HepG2 (cell line): ENCODE measurements around the gene ROM1. TPM values are rescaled to one million over a fixed set of nuclear protein-coding genes. Genes with fewer than 3 reads are reported as not detected.

Source experiments
- ARNT2 ChIP-seq: sonication (generic); formaldehyde crosslinking; IDR thresholded peaks from 2 replicates; pipeline ENCODE4 v1.8.0; 2022; ENCODE audit warnings: mild to moderate bottlenecking, low read depth, missing genetic modification reagents, moderate library complexity
- ATF7 ChIP-seq, 2 experiments: fragments of 450-650 bp in 1 of 2; sonication (generic) in 1 of 2; formaldehyde crosslinking in 1 of 2; IDR thresholded peaks; 2 replicates each; pipeline versions ENCODE4 v1.4.0 to v1.6.1; 2016 to 2020; ENCODE audit warnings: antibody characterized with exemption in 1 of 2, mild to moderate bottlenecking in 1 of 2, missing genetic modification reagents in 1 of 2
- JARID2 ChIP-seq: sonication (generic); formaldehyde crosslinking; IDR thresholded peaks from 2 replicates; pipeline ENCODE4 v1.8.1; 2023; ENCODE audit warnings: missing genetic modification reagents, inconsistent platforms; ENCODE audit not compliant: insufficient replicate concordance
- KLF16 ChIP-seq, 2 experiments: sonication (generic) in 1 of 2; formaldehyde crosslinking in 1 of 2; IDR thresholded peaks; 2 replicates each; pipeline versions ENCODE4 v1.6.1 to v1.8.0; 2016 to 2023; ENCODE audit warnings: missing genetic modification reagents in 2 of 2, missing compliant biosample characterization in 1 of 2
- KMT2B ChIP-seq: IDR thresholded peaks from 2 replicates; pipeline ENCODE4 v1.6.1; 2016; ENCODE audit warnings: missing genetic modification reagents, missing compliant biosample characterization
- MBNL3 ChIP-seq: fragments of 250-450 bp; sonication (Bioruptor Pico); conservative IDR thresholded peaks from 2 replicates; pipeline ENCODE4 v1.8.0; 2022; ENCODE audit warnings: mild to moderate bottlenecking, inconsistent platforms
- NR2C2 ChIP-seq: sonication (generic); formaldehyde crosslinking; IDR thresholded peaks from 2 replicates; pipeline ENCODE4 v1.4.0; 2020; ENCODE audit warnings: missing genetic modification reagents, mild to moderate bottlenecking, moderate library complexity, borderline replicate concordance
- RBM39 ChIP-seq: fragments of 200-400 bp; formaldehyde crosslinking; IDR thresholded peaks from one replicate; pipeline ENCODE4 v1.6.1; 2018; ENCODE audit warnings: antibody characterized with exemption, mild to moderate bottlenecking, low read depth, low read length; ENCODE audit not compliant: poor library complexity, severe bottlenecking
- SOX13 ChIP-seq, 3 experiments: fragments of 450-650 bp in 1 of 3; sonication (generic) in 1 of 3; formaldehyde crosslinking in 1 of 3; IDR thresholded peaks in 2 of 3; conservative IDR thresholded peaks in 1 of 3; 2 replicates each; pipeline versions ENCODE4 v1.5.0 to v1.6.1; 2016 to 2020; ENCODE audit warnings: antibody characterized with exemption in 1 of 3, mild to moderate bottlenecking in 1 of 3, missing compliant biosample characterization in 1 of 3, missing genetic modification reagents in 1 of 3, moderate library complexity in 1 of 3
- STAT5B ChIP-seq: sonication (generic); formaldehyde crosslinking; IDR thresholded peaks from 2 replicates; pipeline ENCODE4 v1.4.0; 2020; ENCODE audit warnings: missing genetic modification reagents
- TGIF2 ChIP-seq: IDR thresholded peaks from 2 replicates; pipeline ENCODE4 v1.6.1; 2016; ENCODE audit warnings: control low read depth, missing compliant biosample characterization
- UBTF ChIP-seq: sonication (generic); formaldehyde crosslinking; IDR thresholded peaks from 2 replicates; pipeline ENCODE4 v1.4.0; 2020; ENCODE audit warnings: mild to moderate bottlenecking, missing genetic modification reagents
- ZBTB38 ChIP-seq: sonication (generic); formaldehyde crosslinking; IDR thresholded peaks from 2 replicates; pipeline ENCODE4 v1.5.1; 2020; ENCODE audit warnings: mild to moderate bottlenecking, missing genetic modification reagents
- ZNF17 ChIP-seq: sonication (generic); formaldehyde crosslinking; IDR thresholded peaks from 2 replicates; pipeline ENCODE4 v1.5.0; 2020; ENCODE audit warnings: mild to moderate bottlenecking, missing genetic modification reagents
- ZNF251 ChIP-seq: sonication (generic); formaldehyde crosslinking; IDR thresholded peaks from 2 replicates; pipeline ENCODE4 v1.9.0; 2021; ENCODE audit warnings: mild to moderate bottlenecking, missing genetic modification reagents
- ZNF430 ChIP-seq: sonication (generic); formaldehyde crosslinking; IDR thresholded peaks from 2 replicates; pipeline ENCODE4 v1.9.0; 2021; ENCODE audit warnings: mild to moderate bottlenecking, missing genetic modification reagents
- polyA plus RNA-seq, 8 experiments: library from polyadenylated mRNA; depleted of rRNA in 3 of 8; stranded (reverse) in 7 of 8; unstranded in 1 of 8; fragments of >200 nt; fragmentation: Illumina TruSeq in 4 of 8; extraction: Trizol in 4 of 8; gene quantifications; 2 replicates each; pipeline versions ENCODE4 v1.2.1 to v1.2.3, GENCODE V29; 2011 to 2016; ENCODE audit warnings: low read depth in 4 of 8, missing spikeins in 1 of 8, mixed read lengths in 1 of 8; ENCODE audit not compliant: insufficient read depth in 1 of 8
- total RNA-seq, 5 experiments: library from RNA; depleted of rRNA; stranded (reverse); fragments of >200 nt; fragmentation: Illumina TruSeq; extraction: Trizol; gene quantifications; 2 replicates each; pipeline ENCODE4 v1.2.3, GENCODE V29; 2016; ENCODE audit warnings: low read depth in 1 of 5
- TF ChIP-seq, protein P1 (sequence below): sonication (generic); formaldehyde crosslinking; IDR thresholded peaks from 2 replicates; pipeline ENCODE4 v1.4.0; 2020; ENCODE audit warnings: mild to moderate bottlenecking, missing genetic modification reagents
- TF ChIP-seq, protein P2 (sequence below): sonication (generic); formaldehyde crosslinking; IDR thresholded peaks from 2 replicates; pipeline ENCODE4 v1.5.0; 2020; ENCODE audit warnings: missing genetic modification reagents
- TF ChIP-seq, protein P3 (sequence below): sonication (generic); formaldehyde crosslinking; IDR thresholded peaks from 2 replicates; pipeline ENCODE4 v1.4.0; 2020; ENCODE audit warnings: missing genetic modification reagents, borderline replicate concordance

The ROM1 gene
- total and polyA plus RNA-seq, 2 of the 13 experiments (the other 11 are each of a cell fraction or from before 2014, with no cell fraction given): 1.2 to 2.4 TPM

GRCh38 chr11:62611705-62612365 is 1.2 kb upstream of the ROM1 start (continued):
- TF ChIP-seq ZNF251 (CRISPR knock-in tag): no peak
- no peak for TF ChIP-seq NR2C2 (CRISPR knock-in tag)
- TF ChIP-seq SOX13 (IDR thresholded peaks at IDR 0.05): no peak
- no peak for TF ChIP-seq SOX13 (CRISPR knock-in tag; conservative IDR thresholded peaks at IDR 0.05 in 1 of 2, IDR thresholded peaks at IDR 0.05 in 1 of 2)
- TF ChIP-seq ARNT2 (CRISPR knock-in tag): no peak
- TF ChIP-seq ZNF17 (CRISPR knock-in tag): no peak
- TF ChIP-seq RBM39: no peak
- no peak; the same call in 1 of the 2 replicates for TF ChIP-seq UBTF (CRISPR knock-in tag)
- no peak for TF ChIP-seq KLF16 (CRISPR knock-in tag; IDR thresholded peaks at IDR 0.05)
- TF ChIP-seq, protein P1, sequence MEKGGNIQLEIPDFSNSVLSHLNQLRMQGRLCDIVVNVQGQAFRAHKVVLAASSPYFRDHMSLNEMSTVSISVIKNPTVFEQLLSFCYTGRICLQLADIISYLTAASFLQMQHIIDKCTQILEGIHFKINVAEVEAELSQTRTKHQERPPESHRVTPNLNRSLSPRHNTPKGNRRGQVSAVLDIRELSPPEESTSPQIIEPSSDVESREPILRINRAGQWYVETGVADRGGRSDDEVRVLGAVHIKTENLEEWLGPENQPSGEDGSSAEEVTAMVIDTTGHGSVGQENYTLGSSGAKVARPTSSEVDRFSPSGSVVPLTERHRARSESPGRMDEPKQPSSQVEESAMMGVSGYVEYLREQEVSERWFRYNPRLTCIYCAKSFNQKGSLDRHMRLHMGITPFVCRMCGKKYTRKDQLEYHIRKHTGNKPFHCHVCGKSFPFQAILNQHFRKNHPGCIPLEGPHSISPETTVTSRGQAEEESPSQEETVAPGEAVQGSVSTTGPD (CRISPR knock-in tag): no peak
- no peak for TF ChIP-seq TGIF2 (CRISPR knock-in tag)
- no peak for TF ChIP-seq ATF7 (IDR thresholded peaks at IDR 0.05)
- TF ChIP-seq ATF7 (CRISPR knock-in tag; IDR thresholded peaks at IDR 0.05): no peak
- TF ChIP-seq MBNL3 (CRISPR knock-in tag): no peak
- TF ChIP-seq, protein P2, sequence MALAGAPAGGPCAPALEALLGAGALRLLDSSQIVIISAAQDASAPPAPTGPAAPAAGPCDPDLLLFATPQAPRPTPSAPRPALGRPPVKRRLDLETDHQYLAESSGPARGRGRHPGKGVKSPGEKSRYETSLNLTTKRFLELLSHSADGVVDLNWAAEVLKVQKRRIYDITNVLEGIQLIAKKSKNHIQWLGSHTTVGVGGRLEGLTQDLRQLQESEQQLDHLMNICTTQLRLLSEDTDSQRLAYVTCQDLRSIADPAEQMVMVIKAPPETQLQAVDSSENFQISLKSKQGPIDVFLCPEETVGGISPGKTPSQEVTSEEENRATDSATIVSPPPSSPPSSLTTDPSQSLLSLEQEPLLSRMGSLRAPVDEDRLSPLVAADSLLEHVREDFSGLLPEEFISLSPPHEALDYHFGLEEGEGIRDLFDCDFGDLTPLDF: no peak
- no peak; the same call in 1 of the 2 replicates for TF ChIP-seq ZNF430 (CRISPR knock-in tag)
- TF ChIP-seq STAT5B (CRISPR knock-in tag): no peak
- no peak for TF ChIP-seq ZBTB38 (CRISPR knock-in tag)
- TF ChIP-seq KMT2B: no peak
- TF ChIP-seq, protein P3, sequence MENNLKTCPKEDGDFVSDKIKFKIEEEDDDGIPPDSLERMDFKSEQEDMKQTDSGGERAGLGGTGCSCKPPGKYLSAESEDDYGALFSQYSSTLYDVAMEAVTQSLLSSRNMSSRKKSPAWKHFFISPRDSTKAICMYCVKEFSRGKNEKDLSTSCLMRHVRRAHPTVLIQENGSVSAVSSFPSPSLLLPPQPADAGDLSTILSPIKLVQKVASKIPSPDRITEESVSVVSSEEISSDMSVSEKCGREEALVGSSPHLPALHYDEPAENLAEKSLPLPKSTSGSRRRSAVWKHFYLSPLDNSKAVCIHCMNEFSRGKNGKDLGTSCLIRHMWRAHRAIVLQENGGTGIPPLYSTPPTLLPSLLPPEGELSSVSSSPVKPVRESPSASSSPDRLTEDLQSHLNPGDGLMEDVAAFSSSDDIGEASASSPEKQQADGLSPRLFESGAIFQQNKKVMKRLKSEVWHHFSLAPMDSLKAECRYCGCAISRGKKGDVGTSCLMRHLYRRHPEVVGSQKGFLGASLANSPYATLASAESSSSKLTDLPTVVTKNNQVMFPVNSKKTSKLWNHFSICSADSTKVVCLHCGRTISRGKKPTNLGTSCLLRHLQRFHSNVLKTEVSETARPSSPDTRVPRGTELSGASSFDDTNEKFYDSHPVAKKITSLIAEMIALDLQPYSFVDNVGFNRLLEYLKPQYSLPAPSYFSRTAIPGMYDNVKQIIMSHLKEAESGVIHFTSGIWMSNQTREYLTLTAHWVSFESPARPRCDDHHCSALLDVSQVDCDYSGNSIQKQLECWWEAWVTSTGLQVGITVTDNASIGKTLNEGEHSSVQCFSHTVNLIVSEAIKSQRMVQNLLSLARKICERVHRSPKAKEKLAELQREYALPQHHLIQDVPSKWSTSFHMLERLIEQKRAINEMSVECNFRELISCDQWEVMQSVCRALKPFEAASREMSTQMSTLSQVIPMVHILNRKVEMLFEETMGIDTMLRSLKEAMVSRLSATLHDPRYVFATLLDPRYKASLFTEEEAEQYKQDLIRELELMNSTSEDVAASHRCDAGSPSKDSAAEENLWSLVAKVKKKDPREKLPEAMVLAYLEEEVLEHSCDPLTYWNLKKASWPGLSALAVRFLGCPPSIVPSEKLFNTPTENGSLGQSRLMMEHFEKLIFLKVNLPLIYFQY (CRISPR knock-in tag): no peak
- peak; percentile 40 for TF ChIP-seq JARID2 (CRISPR knock-in tag)
